Activated CD8-positive, alpha-beta memory T cell treated with anti-CD3 and anti-CD28 coated beads, Interleukin-2, amount 10 ng/mL, durations not matched to agents 7 days and 5 days (primary cell): Measurements from ENCODE around the gene HIVEP1. TPM values are rescaled to one million over a fixed set of nuclear protein-coding genes. Genes with fewer than 3 reads are reported as not detected.

ENCODE experiments used
- ATAC-seq: fragments of 150-1000 bp; cut with Tn5 transposase; one replicate; pipeline ENCODE4 v1.10.0; 2021; ENCODE audit warnings: moderate library complexity
- CTCF ChIA-PET: fragments of 350-600 bp; sonication (Branson Sonifier 250); formaldehyde crosslinking; loops from one replicate; lab custom pipeline; 2021; ENCODE audit warnings: antibody characterized with exemption; lab: Charles Lee
- DNase-seq: peaks from one replicate; pipeline ENCODE4 v3.0.0-alpha.2; 2020
- H3K27ac Mint-ChIP-seq: one replicate; pipeline ENCODE4 v1.8.0; 2021; ENCODE audit warnings: mild to moderate bottlenecking, mixed read lengths
- H3K27me3 Mint-ChIP-seq: one replicate; pipeline ENCODE4 v1.8.0; 2021; ENCODE audit warnings: mixed read lengths
- H3K36me3 Mint-ChIP-seq: one replicate; pipeline ENCODE4 v1.8.0; 2021; ENCODE audit warnings: mild to moderate bottlenecking, mixed read lengths
- H3K4me1 Mint-ChIP-seq: one replicate; pipeline ENCODE4 v1.8.0; 2021; ENCODE audit warnings: mixed read lengths
- H3K4me3 Mint-ChIP-seq: one replicate; pipeline ENCODE4 v1.8.0; 2021; ENCODE audit warnings: mild to moderate bottlenecking, moderate library complexity, mixed read lengths
- H3K9me3 Mint-ChIP-seq: one replicate; pipeline ENCODE4 v1.8.0; 2022; ENCODE audit warnings: low read depth, mixed read lengths
- total RNA-seq, 2 experiments: library from RNA; stranded (reverse); gene quantifications; one replicate each; pipeline ENCODE4 v1.2.3, GENCODE V29; 2021

HIVEP1 gene
- total RNA-seq, 2 experiments from 2014 or later: 31.1 to 42.0 TPM

- Mint-ChIP-seq H3K27me3 (no peaks in the 10 kb centered on the region), H3K9me3 (peaks cover 6% of the 10 kb centered on the region), H3K36me3 (peaks cover 54% of the 10 kb centered on the region), H3K27ac (peak overlapping the region; percentile 8), H3K4me3 (no peak overlapping the region), H3K4me1 (peaks cover 57% of the 10 kb centered on the region)
- no peak for ATAC-seq
- no peak for DNase-seq
- CTCF ChIA-PET: no interaction called here
These were observed 102.0 kb downstream of the HIVEP1 start for GRCh38 chr6:12114055-12114503.

DNA sequence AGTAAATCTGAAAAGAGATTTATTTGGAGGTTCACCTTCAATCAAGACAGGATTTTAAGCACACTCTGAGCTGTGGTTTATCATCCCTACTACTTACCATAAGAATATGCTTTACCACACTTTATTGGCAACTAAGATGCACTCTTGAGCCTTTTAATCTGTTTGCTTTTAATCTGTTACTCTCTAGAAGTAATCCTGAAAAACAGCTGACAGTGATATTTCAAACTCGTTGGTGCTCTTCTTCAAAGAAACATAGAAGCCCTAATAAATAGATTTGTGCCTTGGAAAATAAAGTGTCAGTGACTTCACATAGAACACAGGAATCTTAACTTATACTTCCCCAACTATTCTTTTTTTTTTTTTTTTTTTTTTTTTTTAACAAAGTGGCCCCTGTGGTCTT lies 102.9 kb downstream of the HIVEP1 start:
- ATAC-seq (no peak), DNase-seq (no peak)
- Mint-ChIP-seq H3K27me3 (no peaks in the 10 kb centered on the region), H3K4me1 (peaks cover 57% of the 10 kb centered on the region), H3K36me3 (peaks cover 54% of the 10 kb centered on the region), H3K4me3 (no peak overlapping the region), H3K9me3 (peaks cover 6% of the 10 kb centered on the region), H3K27ac (no peak overlapping the region)
- CTCF ChIA-PET: interaction anchor here (0.6 kb wide), 1 partner anchor 176 kb away, joined by 3 read pairs; no protein-coding TSS in a partner anchor

DNA sequence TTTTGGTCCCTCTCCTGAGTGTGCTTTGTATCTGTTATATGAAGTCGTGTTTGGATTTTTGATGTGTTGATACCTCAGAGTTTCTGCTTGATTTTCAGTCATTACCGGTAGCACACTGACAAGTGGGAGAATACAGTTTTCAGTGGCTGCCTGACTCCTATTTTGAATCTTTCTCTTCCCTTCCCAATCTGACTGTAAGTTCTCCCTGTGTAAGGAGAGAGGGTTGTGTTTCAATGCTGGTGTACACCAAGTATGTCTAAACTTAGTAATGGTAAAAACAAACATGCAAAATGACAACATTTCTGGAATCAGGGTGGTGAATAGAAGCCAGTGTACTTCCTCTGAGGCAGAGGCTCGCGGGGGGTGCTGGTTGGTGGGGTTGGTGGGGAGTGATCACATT lies 103.4 kb downstream of the HIVEP1 start:
- CTCF ChIA-PET: interaction anchor here (0.6 to 0.9 kb wide), 2 partner anchors 124 to 175 kb away, joined by 3 read pairs; no protein-coding TSS in a partner anchor
- H3K4me1 Mint-ChIP-seq: peaks cover 52% of the 10 kb centered on the region
- peaks cover 6% of the 10 kb centered on the region for H3K9me3 Mint-ChIP-seq
- H3K27ac Mint-ChIP-seq: no peak overlapping the region
- H3K27me3 Mint-ChIP-seq: no peaks in the 10 kb centered on the region
- H3K36me3 Mint-ChIP-seq: peaks cover 57% of the 10 kb centered on the region
- H3K4me3 Mint-ChIP-seq: no peak overlapping the region
- ATAC-seq (no peak), DNase-seq (no peak)

DNA sequence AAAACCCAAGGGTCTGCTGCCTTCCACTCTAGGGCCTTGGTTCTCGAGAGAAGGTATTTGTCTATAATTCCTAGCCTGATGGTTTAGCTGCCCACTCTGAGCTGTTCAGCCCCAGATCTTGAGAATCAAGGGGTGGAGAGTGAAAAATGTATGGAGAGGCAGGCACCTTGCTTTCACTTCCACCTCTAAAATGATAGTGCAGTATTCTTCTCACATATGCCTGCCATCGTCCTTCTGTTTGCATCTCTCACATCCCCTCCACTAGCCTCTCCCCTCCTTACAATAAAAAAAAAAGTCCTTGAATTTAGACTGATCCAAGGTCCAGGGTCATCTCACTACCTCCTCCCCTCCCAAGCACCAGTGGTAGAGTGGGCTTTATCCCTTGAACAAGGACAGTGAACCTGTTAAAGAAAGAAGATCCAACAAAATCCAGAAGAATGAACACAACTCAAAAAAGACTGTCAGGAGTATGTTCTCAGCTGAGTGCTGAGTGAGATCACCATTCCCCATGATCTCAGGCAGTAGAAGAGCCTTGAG lies 104.2 kb downstream of the HIVEP1 start:
- Mint-ChIP-seq H3K4me3 (no peak overlapping the region), H3K36me3 (peaks cover 60% of the 10 kb centered on the region), H3K27me3 (no peaks in the 10 kb centered on the region), H3K27ac (peak overlapping the region; percentile 10), H3K4me1 (peaks cover 47% of the 10 kb centered on the region), H3K9me3 (peaks cover 6% of the 10 kb centered on the region)
- ATAC-seq (no peak), DNase-seq (no peak)
- CTCF ChIA-PET: interaction anchor here (0.9 kb wide), 1 partner anchor 123 kb away, joined by 3 read pairs; no protein-coding TSS in a partner anchor

GRCh38 chr6:12116978-12117377 lies 104.9 kb downstream of the HIVEP1 start:
- CTCF ChIA-PET: no interaction called here
- Mint-ChIP-seq H3K27ac (no peak overlapping the region), H3K27me3 (no peaks in the 10 kb centered on the region), H3K4me3 (no peak overlapping the region), H3K36me3 (peaks cover 64% of the 10 kb centered on the region), H3K4me1 (peaks cover 47% of the 10 kb centered on the region), H3K9me3 (peaks cover 6% of the 10 kb centered on the region)
- no peak for DNase-seq
- ATAC-seq: no peak

DNA sequence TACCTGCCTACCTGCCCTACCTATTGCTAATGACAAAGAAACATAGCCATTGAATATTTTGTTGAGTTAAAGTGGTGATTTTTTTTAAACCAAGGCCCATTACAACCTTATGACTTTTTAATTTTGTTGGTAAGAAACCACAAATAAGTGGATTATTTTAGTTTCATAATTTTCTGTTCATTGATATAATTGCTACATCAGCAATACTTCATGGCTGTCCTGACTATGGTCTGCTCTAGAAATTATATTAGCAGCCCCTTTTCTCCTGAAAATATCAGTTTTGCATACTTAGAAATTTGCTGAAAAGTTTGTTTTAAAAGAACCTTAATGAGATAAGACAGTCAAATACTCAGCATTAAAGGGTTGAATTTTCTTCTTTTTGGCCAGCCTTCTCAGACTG lies 106.5 kb downstream of the HIVEP1 start:
- CTCF ChIA-PET: no interaction called here
- Mint-ChIP-seq H3K9me3 (peaks cover 6% of the 10 kb centered on the region), H3K36me3 (peaks cover 66% of the 10 kb centered on the region), H3K4me3 (no peak overlapping the region), H3K27me3 (no peaks in the 10 kb centered on the region), H3K27ac (peak overlapping the region; percentile 61), H3K4me1 (peaks cover 39% of the 10 kb centered on the region)
- DNase-seq (no peak), ATAC-seq (no peak)

GRCh38 chr6:12119085-12119588 lies 107.0 kb downstream of the HIVEP1 start:
- Mint-ChIP-seq H3K27me3 (no peaks in the 10 kb centered on the region), H3K4me3 (no peak overlapping the region), H3K4me1 (peaks cover 34% of the 10 kb centered on the region), H3K9me3 (peaks cover 6% of the 10 kb centered on the region), H3K36me3 (peaks cover 66% of the 10 kb centered on the region), H3K27ac (peak overlapping the region; percentile 61)
- DNase-seq: peak; percentile 66
- peak; percentile 72 for ATAC-seq
- CTCF ChIA-PET: no interaction called here

DNA sequence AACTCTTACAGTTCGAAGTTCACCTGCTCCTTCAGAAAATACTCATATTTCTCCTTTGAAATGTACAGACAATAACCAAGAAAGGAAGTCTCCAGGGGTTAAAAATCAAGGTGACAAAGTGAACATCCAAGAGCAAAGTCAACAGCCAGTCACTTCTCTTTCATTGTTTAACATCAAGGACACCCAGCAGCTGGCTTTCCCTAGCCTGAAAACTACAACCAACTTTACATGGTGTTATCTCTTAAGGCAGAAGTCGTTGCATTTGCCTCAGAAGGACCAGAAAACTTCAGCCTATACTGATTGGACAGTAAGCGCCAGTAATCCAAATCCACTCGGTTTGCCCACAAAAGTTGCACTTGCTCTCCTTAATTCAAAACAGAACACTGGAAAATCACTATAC lies 113.3 kb downstream of the HIVEP1 start:
- no peaks in the 10 kb centered on the region for H3K27me3 Mint-ChIP-seq
- ATAC-seq: no peak
- CTCF ChIA-PET: interaction anchor here (0.8 to 1.0 kb wide), 2 partner anchors 107 to 127 kb away, joined by 3 read pairs; no protein-coding TSS in a partner anchor
- no peak overlapping the region for H3K27ac Mint-ChIP-seq
- no peak for DNase-seq
- no peaks in the 10 kb centered on the region for H3K9me3 Mint-ChIP-seq
- peaks cover 56% of the 10 kb centered on the region for H3K36me3 Mint-ChIP-seq
- H3K4me3 Mint-ChIP-seq: no peak overlapping the region
- H3K4me1 Mint-ChIP-seq: peaks cover 9% of the 10 kb centered on the region

DNA sequence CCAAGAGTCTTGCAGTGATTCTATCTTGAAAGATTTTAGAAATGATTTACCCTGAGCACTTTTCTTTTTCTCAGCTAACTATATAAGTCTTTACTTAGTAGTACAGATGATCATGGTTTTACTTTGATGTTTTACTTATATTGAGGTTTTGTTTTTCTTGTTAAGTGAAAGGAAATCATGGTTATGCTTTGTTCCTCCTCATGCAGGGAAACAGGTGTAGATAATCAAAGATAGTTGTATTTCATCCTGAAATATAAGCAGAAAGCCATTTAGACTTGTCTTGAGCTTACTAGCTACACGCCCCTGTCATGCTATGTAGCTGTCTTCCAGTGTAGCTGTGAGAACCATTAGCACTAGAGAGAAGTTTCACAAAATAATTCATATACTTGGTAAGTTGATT lies 113.9 kb downstream of the HIVEP1 start:
- Mint-ChIP-seq H3K27ac (no peak overlapping the region), H3K4me1 (peaks cover 9% of the 10 kb centered on the region), H3K4me3 (no peak overlapping the region), H3K36me3 (peaks cover 50% of the 10 kb centered on the region), H3K9me3 (no peaks in the 10 kb centered on the region), H3K27me3 (no peaks in the 10 kb centered on the region)
- ATAC-seq (no peak), DNase-seq (no peak)
- CTCF ChIA-PET: interaction anchor here (0.7 to 1.0 kb wide), 2 partner anchors 9 to 107 kb away, joined by 3 read pairs; no protein-coding TSS in a partner anchor

GRCh38 chr6:12129523-12129922 lies 117.4 kb downstream of the HIVEP1 start:
- Mint-ChIP-seq H3K36me3 (peaks cover 31% of the 10 kb centered on the region), H3K27ac (no peak overlapping the region), H3K27me3 (no peaks in the 10 kb centered on the region), H3K9me3 (no peaks in the 10 kb centered on the region), H3K4me3 (no peak overlapping the region), H3K4me1 (peaks cover 16% of the 10 kb centered on the region)
- DNase-seq: no peak
- CTCF ChIA-PET: no interaction called here
- no peak for ATAC-seq

DNA sequence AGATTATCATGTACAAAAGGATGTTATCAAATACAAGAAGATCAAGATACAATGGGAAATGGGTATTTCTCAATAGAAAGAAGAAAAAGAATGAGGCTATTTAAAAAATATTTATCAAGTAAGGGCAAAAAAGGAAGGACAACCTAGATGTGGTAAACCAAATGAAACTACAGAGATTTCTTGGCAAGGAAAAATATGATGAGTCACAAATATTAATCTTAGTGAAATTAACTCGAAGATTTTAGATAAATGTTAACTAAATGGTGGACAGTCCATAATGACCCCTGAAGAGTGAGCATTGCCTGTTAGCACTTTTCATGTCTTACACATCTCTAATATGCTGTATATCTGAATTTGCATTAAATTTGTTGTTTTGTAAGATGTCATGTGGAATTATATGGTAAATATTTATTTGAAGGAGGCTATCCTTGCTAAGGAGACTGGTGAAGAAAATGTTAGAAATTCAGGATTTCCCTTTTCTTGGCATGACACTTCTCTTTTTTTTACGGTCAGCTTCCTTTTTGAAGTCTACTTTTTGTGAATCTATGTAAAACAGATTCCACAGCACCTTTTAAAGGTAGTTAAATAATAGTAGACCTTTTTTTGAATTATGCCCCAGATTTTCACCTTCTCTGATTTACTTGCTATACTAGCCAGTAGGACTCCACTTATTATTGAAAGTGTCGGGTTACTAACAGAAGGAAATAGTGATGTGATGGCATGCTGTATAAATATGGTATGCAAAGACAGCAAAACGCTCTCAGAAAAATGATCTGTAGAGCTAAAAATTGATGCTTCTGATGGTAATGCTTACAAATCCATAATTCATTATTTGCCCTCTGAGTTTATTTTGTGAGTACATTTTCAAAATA lies 120.5 kb downstream of the HIVEP1 start:
- no peak for DNase-seq
- peaks cover 26% of the 10 kb centered on the region for H3K36me3 Mint-ChIP-seq
- no peaks in the 10 kb centered on the region for H3K27me3 Mint-ChIP-seq
- peaks cover 7% of the 10 kb centered on the region for H3K4me1 Mint-ChIP-seq
- no peak for ATAC-seq
- CTCF ChIA-PET: no interaction called here
- H3K9me3 Mint-ChIP-seq: no peaks in the 10 kb centered on the region
- no peak overlapping the region for H3K4me3 Mint-ChIP-seq
- no peak overlapping the region for H3K27ac Mint-ChIP-seq

DNA sequence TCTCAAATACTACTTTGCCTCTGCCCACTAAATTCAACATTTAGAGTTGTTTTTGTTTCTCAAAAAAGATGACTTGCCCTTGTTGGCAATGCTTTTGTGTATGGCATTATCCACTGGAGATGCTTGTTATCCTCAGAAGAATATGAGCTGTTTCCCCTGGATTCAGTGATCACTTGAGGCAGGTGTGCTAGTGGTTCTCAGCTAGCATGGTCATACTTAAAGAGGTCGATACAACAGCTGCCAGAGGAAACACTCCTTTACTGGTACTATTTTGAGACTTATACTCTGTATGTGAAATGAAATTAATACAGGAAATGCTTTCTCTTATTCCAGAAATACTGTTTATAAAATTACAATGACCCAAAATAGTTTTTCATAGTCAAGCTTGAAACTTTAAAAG lies 122.5 kb downstream of the HIVEP1 start:
- peaks cover 29% of the 10 kb centered on the region for H3K36me3 Mint-ChIP-seq
- no peak for DNase-seq
- peaks cover 19% of the 10 kb centered on the region for H3K4me1 Mint-ChIP-seq
- no peak overlapping the region for H3K4me3 Mint-ChIP-seq
- H3K27me3 Mint-ChIP-seq: no peaks in the 10 kb centered on the region
- no peak overlapping the region for H3K27ac Mint-ChIP-seq
- CTCF ChIA-PET: interaction anchor here (1.4 kb wide), 1 partner anchor 8 kb away, joined by 3 read pairs; no protein-coding TSS in a partner anchor
- no peak for ATAC-seq
- peaks cover 6% of the 10 kb centered on the region for H3K9me3 Mint-ChIP-seq

DNA sequence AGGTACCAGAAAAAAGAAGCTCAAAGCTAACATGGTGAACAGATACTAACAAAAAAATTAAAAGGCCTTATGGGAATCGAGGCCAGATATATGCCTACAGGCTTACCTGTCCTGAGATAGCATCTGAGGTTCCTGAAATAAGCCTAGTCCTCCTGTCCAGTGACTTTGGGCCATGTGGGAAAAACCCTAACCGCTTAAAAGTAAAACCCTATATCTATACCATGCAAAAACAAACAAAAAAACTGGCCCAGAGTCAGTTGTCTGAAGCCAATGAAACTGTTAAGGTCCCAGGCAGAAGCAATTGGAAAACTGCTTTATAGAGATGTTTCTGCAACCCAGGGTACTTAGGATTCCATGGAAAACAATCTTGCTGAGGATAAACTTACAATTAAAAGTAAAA lies 122.9 kb downstream of the HIVEP1 start:
- H3K4me1 Mint-ChIP-seq: peaks cover 19% of the 10 kb centered on the region
- no peaks in the 10 kb centered on the region for H3K27me3 Mint-ChIP-seq
- no peak overlapping the region for H3K27ac Mint-ChIP-seq
- ATAC-seq: no peak
- no peak overlapping the region for H3K4me3 Mint-ChIP-seq
- peaks cover 30% of the 10 kb centered on the region for H3K36me3 Mint-ChIP-seq
- peaks cover 6% of the 10 kb centered on the region for H3K9me3 Mint-ChIP-seq
- no peak for DNase-seq
- CTCF ChIA-PET: interaction anchor here (1.4 kb wide), 1 partner anchor 9 kb away, joined by 3 read pairs; no protein-coding TSS in a partner anchor
